Dendritic cell treated with granulocyte-macrophage colony-stimulating factor and Interleukin-4, amounts not matched to agents 40 ng/mL and 50 ng/mL, for 4 days (primary cell): ENCODE data around the gene NOL6.

ENCODE experiments used
- H3K27ac Mint-ChIP-seq: one replicate; pipeline ENCODE4 v1.8.0; 2022; ENCODE audit warnings: mild to moderate bottlenecking, mixed read lengths
- H3K27me3 Mint-ChIP-seq: one replicate; pipeline ENCODE4 v1.8.0; 2022; ENCODE audit warnings: mild to moderate bottlenecking, mixed read lengths
- H3K36me3 Mint-ChIP-seq: one replicate; pipeline ENCODE4 v1.8.0; 2022; ENCODE audit warnings: low read depth, mixed read lengths
- H3K4me1 Mint-ChIP-seq: one replicate; pipeline ENCODE4 v1.8.0; 2022; ENCODE audit warnings: low read depth, mixed read lengths
- H3K4me3 Mint-ChIP-seq: one replicate; pipeline ENCODE4 v1.8.0; 2022; ENCODE audit warnings: mild to moderate bottlenecking, moderate library complexity, mixed read lengths
- H3K9me3 Mint-ChIP-seq: one replicate; pipeline ENCODE4 v1.8.0; 2022; ENCODE audit warnings: mixed read lengths
- intact Hi-C: fragments of 100-400 bp; cut with micrococcal nuclease; formaldehyde crosslinking; loops from one replicate; pipeline ENCODE4 v1.15.0; 2022

The NOL6 gene

DNA sequence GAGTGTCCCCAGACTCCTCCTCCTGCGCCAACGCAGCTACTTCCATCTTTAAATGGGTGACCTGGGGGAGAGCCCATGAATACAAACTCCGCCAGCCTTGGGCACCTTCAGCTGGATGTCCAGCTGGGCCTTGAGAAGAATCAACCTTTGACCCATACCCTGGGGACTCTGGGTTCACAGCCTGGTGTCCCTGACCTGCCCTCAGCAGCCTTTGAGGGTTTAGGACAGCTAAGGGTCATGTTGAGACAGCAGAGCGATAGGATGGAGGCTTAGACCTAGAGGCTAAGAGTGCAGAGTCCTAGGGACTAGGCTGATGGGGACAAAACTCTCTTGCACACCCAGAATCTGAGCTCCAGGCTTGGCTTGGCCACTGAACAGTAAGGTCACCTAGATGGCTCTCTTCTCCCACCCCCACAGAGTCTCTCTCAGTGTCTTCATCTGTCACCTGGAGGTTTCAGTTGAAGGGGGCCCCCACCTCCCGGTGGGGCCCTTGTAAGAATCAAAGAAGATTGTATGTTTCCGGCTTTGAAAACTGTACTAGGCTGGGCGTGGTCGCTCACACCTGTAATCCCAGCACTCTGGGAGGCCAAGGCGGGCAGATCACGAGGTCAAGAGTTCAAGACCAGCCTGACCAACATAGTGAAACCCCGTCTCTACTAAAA, 19.6 kb downstream of the NOL6 start:
- no peaks in the 10 kb centered on the region for H3K36me3 Mint-ChIP-seq
- intact Hi-C loops, result loop anchor here (5.0 kb wide), 1 partner anchor 42 kb away; no protein-coding TSS in a partner anchor
- H3K9me3 Mint-ChIP-seq, result no peaks in the 10 kb centered on the region
- peaks cover 32% of the 10 kb centered on the region for H3K4me1 Mint-ChIP-seq
- H3K4me3 Mint-ChIP-seq, result no peak overlapping the region
- H3K27me3 Mint-ChIP-seq, result peaks cover 4% of the 10 kb centered on the region
- no peak overlapping the region for H3K27ac Mint-ChIP-seq

- Mint-ChIP-seq H3K27ac (peak overlapping the region; percentile 37), H3K27me3 (peaks cover 8% of the 10 kb centered on the region), H3K36me3 (no peaks in the 10 kb centered on the region), H3K4me3 (no peak overlapping the region), H3K4me1 (peaks cover 27% of the 10 kb centered on the region), H3K9me3 (no peaks in the 10 kb centered on the region)
- intact Hi-C loops, result loop anchor here (5.0 kb wide), 1 partner anchor 41 kb away; no protein-coding TSS in a partner anchor
These were observed 20.4 kb downstream of the NOL6 start for GRCh38 chr9:33453286-33453860.

GRCh38 chr9:33452828-33453271, 20.9 kb downstream of the NOL6 start:
- intact Hi-C loops, result loop anchor here (5.0 kb wide), 1 partner anchor 41 kb away; no protein-coding TSS in a partner anchor

GRCh38 chr9:33450621-33451146, 23.0 kb downstream of the NOL6 start:
- Mint-ChIP-seq H3K27me3 (peaks cover 6% of the 10 kb centered on the region), H3K4me3 (no peak overlapping the region), H3K36me3 (peaks cover 17% of the 10 kb centered on the region), H3K4me1 (peaks cover 49% of the 10 kb centered on the region), H3K27ac (no peak overlapping the region), H3K9me3 (no peaks in the 10 kb centered on the region)
- intact Hi-C loops, result loop anchor here (5.0 kb wide), 1 partner anchor 38 kb away; no protein-coding TSS in a partner anchor

More at GRCh38 chr9:33452828-33453271, 20.9 kb downstream of the NOL6 start:
- peaks cover 28% of the 10 kb centered on the region for H3K4me1 Mint-ChIP-seq
- H3K27ac Mint-ChIP-seq, result peak overlapping the region; percentile 37
- no peak overlapping the region for H3K4me3 Mint-ChIP-seq
- H3K27me3 Mint-ChIP-seq, result peaks cover 10% of the 10 kb centered on the region
- no peaks in the 10 kb centered on the region for H3K36me3 Mint-ChIP-seq
- no peaks in the 10 kb centered on the region for H3K9me3 Mint-ChIP-seq

- intact Hi-C loops, result loop anchor here (5.0 kb wide), 1 partner anchor 37 kb away; no protein-coding TSS in a partner anchor
- Mint-ChIP-seq H3K36me3 (peaks cover 27% of the 10 kb centered on the region), H3K27ac (no peak overlapping the region), H3K27me3 (peaks cover 6% of the 10 kb centered on the region), H3K4me1 (peaks cover 58% of the 10 kb centered on the region), H3K9me3 (no peaks in the 10 kb centered on the region), H3K4me3 (no peak overlapping the region)
These were observed 24.0 kb downstream of the NOL6 start for GRCh38 chr9:33449715-33450114.

- intact Hi-C loops, result no loop called here
- Mint-ChIP-seq H3K4me3 (peak overlapping the region; percentile 99), H3K36me3 (peaks cover 43% of the 10 kb centered on the region), H3K27me3 (peaks cover 6% of the 10 kb centered on the region), H3K27ac (peak overlapping the region; percentile 92), H3K9me3 (no peaks in the 10 kb centered on the region), H3K4me1 (peaks cover 69% of the 10 kb centered on the region)
These were observed 25.7 kb downstream of the NOL6 start for GRCh38 chr9:33447799-33448553.

GRCh38 chr9:33446946-33447798, 26.6 kb downstream of the NOL6 start, which contains the start of gene AQP3:
Gene AQP3, minus strand, starts transcription at chr9:33447593. Its CDS starts 63 bp downstream, at chr9:33447530.
- Mint-ChIP-seq H3K27ac (peak within 1 kb of the TSS; percentile 92), H3K4me1 (peaks cover 68% of the 10 kb centered on the region), H3K9me3 (no peaks in the 10 kb centered on the region), H3K36me3 (peaks cover 51% of the 10 kb centered on the region), H3K4me3 (peak within 1 kb of the TSS; percentile 99), H3K27me3 (peaks cover 6% of the 10 kb centered on the region)
- intact Hi-C loops, result no loop called here

DNA sequence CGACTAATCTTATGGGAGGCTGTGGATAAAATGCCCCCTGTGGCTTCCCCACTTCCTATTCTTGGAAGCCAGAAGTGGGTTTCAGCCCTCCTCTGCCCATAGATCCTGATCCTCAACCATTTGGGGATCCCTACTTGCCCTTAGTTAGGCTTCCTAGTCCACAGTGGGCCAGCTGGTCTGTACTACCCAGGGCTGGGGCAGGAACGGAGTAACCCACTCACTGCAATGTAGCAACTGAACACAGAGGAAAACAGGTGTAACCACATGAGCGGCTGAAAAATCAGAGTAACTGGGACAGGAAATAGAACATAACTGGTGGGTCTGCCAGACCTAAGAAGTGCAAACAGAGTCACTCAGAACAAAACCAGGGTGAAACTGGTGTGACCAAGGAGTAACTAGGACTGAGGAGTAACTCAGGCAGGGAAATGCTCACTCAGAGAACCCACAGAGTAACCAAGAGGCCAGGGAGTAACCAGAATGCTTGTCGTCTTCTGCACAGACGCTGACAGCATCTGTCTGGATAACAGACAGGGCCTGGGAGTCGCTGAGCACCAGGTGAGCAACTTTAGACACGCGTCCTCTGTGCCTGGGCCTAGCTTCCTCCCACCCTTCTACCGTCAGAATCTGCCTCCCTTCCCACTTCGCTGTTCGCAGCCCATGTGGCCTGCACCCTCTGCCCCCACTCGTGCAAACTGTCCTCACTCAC, 27.3 kb downstream of the NOL6 start:
- H3K36me3 Mint-ChIP-seq, result peaks cover 58% of the 10 kb centered on the region
- intact Hi-C loops, result no loop called here
- H3K4me1 Mint-ChIP-seq, result peaks cover 76% of the 10 kb centered on the region
- no peaks in the 10 kb centered on the region for H3K9me3 Mint-ChIP-seq
- peak overlapping the region; percentile 92 for H3K27ac Mint-ChIP-seq
- H3K4me3 Mint-ChIP-seq, result peak overlapping the region; percentile 99
- H3K27me3 Mint-ChIP-seq, result peaks cover 6% of the 10 kb centered on the region

DNA sequence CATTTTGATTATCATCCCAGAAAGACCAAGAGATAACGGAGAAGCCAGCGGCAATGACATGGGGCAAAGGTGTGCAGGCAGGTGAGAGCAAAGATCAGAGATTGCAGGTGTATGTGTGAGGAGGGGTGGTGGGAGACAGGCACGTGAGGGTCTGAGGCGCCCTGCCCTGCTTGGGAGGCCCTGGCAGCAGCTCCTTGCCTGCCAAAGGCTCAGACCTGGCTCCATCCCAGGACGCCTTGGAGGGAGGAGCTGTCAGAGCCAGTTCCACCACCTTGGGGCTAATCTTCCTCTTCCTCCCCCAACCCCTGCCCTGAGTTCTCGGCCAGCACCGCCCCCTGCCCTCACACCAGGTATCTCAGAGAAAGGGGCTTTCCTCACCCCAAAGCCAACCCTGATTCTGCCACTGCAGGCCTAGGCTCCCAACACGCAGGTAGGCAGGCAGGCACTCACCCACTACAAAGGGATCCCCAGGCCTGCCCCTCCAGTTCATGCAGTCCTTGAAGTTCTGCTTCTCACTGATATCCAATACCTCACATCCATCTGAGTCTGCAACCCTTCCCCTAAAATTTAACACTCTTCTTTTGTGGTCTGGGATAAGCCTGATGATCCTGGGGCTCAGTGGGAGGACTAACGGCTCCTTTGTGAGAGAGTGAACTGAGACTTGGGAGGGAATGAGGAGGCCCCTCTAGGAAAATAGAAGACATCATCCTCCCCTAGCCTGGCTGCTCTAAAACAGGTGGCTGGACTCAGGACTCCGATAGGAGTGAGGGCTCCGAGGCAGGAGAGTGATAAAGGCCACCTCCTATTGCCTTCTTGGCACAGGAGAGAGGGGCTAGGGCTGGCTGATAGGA, 28.1 kb downstream of the NOL6 start:
- Mint-ChIP-seq H3K4me3 (peak overlapping the region; percentile 99), H3K36me3 (peaks cover 66% of the 10 kb centered on the region), H3K4me1 (peaks cover 77% of the 10 kb centered on the region), H3K27ac (peak overlapping the region; percentile 92), H3K27me3 (peaks cover 6% of the 10 kb centered on the region), H3K9me3 (no peaks in the 10 kb centered on the region)
- intact Hi-C loops, result no loop called here

GRCh38 chr9:33443464-33444154, 30.1 kb downstream of the NOL6 start:
- peaks cover 96% of the 10 kb centered on the region for H3K4me1 Mint-ChIP-seq
- peaks cover 81% of the 10 kb centered on the region for H3K36me3 Mint-ChIP-seq
- peak overlapping the region; percentile 51 for H3K4me3 Mint-ChIP-seq
- H3K9me3 Mint-ChIP-seq, result no peaks in the 10 kb centered on the region
- H3K27me3 Mint-ChIP-seq, result peaks cover 11% of the 10 kb centered on the region
- intact Hi-C loops, result no loop called here
- H3K27ac Mint-ChIP-seq, result no peak overlapping the region

GRCh38 chr9:33443047-33443446, 30.7 kb downstream of the NOL6 start:
- H3K9me3 Mint-ChIP-seq, result no peaks in the 10 kb centered on the region
- intact Hi-C loops, result no loop called here
- H3K27me3 Mint-ChIP-seq, result peaks cover 6% of the 10 kb centered on the region
- peaks cover 93% of the 10 kb centered on the region for H3K4me1 Mint-ChIP-seq
- no peak overlapping the region for H3K4me3 Mint-ChIP-seq
- H3K36me3 Mint-ChIP-seq, result peaks cover 81% of the 10 kb centered on the region
- no peak overlapping the region for H3K27ac Mint-ChIP-seq
